ENCODE measurements around the gene MPL.

The MPL gene

DNA sequence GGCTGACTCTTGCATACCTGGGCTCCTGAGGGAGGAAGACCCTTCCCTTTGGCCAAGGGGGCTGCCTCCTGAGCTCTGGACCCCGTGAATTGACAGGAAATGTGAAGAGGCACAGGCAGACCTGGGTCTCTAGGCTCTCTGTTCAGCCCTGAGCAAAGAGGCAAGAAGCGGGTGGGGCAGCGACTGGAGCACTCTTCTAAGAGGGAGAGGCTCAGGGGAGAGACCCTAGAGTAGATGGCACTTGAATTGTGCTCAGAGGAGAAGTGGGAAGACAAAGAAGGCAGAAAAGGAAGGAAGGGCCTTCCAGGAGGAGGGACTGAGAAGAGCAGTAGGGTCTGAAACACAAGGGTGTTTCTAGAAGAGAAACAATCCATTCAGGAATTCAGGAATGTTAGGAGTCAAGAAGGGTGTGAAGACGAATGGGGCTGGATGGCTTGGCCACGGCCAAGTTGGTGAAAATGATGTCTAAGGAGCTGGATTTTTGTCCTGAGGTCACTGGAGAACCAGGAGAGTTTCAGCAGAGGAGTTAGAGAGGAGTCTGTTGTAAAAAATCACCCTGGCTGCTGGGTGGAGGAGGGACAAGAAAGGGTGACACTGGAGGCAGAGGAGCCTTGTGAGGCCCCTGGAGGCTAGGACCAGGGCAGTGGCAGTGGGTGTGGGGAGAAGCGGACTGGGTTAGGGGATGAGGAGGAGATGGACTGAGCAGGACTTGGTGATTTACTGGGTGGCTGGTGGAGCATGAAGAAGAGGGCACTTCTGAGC is 31.5 kb upstream of the MPL start:
- DNase-seq (ENCODE audit: low read depth, low spot score) = no peak

DNA sequence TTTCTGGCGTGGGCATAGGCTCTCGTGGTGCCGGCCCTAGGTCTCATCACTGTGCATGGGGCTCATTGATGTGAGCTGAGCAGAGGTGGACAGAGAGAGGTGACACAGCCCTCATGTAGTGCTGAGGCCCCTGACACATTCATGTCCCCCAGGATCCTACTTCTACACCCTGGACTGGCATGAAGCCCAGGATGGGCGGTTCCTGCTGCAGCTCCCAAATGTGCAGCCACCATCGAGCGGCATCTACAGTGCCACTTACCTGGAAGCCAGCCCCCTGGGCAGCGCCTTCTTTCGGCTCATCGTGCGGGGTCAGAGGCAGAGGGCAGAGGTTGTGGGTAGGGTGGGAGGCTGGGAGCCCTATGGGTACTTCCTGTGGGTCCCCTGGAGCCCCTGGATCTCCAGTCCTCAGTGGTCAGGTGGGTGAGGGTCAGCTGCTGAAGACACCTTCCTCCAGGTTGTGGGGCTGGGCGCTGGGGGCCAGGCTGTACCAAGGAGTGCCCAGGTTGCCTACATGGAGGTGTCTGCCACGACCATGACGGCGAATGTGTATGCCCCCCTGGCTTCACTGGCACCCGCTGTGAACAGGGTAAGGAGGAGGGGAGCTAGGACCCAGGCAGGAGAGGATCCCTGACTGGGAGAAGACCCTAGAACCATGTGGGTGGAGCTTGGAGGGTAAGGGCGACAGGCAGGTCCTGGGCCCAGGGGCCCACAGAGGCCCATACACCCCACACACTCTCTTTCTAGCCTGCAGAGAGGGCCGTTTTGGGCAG is 30.7 kb upstream of the MPL start:
- DNase-seq (ENCODE audit: low read depth, low spot score) = no peak

DNA sequence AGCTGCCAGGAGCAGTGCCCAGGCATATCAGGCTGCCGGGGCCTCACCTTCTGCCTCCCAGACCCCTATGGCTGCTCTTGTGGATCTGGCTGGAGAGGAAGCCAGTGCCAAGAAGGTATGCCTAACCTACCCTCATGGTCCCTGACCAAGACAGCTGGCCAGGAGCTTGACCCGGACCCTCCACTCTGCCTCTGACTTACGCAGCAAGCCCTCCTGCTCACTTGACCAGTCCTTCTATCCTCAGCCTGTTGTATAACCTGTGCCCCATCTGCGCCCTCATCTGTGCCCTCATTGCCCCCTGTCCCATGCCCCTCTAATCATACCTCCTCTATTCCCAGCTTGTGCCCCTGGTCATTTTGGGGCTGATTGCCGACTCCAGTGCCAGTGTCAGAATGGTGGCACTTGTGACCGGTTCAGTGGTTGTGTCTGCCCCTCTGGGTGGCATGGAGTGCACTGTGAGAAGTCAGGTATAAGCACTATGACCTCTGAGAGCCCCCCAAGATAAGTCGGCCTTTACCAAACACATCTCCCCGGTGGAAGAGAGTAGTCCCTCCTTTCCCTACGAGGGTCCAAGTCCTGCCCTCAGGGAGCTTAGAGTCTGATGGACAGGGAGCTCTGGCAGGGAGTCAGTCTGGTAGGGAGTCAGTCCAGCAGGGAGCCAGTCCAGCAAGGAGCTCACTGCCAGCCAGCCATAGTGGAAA is 30.0 kb upstream of the MPL start:
- DNase-seq (ENCODE audit: low read depth, low spot score) = no peak

- DNase-seq (ENCODE audit: low read depth, low spot score) = no peak
Measured at GRCh38 chr1:43308635-43309404, 28.8 kb upstream of the MPL start.

DNA sequence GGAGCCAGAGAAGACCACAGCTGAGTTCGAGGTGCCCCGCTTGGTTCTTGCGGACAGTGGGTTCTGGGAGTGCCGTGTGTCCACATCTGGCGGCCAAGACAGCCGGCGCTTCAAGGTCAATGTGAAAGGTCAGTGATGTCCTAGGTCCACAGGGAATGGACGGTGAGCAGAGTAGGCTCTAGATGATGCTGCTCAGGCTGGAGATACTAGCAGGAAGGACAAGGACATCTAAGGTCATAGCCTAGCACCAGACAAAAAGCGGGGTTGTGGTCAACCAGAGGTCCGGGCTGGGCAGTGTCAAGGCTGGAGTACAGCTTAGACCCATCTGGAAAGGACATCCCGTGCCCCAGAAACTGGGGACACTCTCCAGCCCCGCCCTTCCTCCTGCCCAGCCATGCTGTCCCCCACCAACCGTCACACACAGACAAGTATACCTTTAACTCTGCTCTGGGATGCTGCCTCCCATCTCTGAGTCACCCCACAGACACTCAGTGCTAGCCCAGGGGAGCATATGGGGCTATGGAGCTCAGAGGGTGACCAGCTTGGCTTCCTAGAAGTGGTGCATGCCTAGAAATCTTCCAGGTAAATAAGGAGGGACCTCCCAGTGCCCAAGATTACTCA is 28.1 kb upstream of the MPL start:
- DNase-seq (ENCODE audit: low read depth, low spot score) = no peak

DNA sequence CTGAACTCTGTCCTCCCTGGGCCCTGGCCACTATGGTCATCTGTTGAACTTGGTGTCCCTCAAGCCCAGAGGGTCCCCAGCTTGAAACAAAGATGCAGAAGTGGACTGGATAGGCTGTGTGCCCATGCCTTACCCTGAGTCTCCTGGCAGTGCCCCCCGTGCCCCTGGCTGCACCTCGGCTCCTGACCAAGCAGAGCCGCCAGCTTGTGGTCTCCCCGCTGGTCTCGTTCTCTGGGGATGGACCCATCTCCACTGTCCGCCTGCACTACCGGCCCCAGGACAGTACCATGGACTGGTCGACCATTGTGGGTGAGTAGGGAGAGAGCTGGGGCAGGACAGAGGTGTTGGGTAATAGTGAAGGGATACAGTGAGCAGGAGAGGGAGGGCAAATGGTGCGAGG is 26.1 kb upstream of the MPL start:
- no peak for DNase-seq (ENCODE audit: low read depth, low spot score)

- no peak for DNase-seq (ENCODE audit: low read depth, low spot score)
Measured at GRCh38 chr1:43312212-43312623, 25.4 kb upstream of the MPL start.

- no peak for DNase-seq (ENCODE audit: low read depth, low spot score)
Measured at GRCh38 chr1:43312663-43313515, 24.7 kb upstream of the MPL start.

GRCh38 chr1:43313771-43314170 is 23.8 kb upstream of the MPL start:
- DNase-seq (ENCODE audit: low read depth, low spot score) = no peak

DNA sequence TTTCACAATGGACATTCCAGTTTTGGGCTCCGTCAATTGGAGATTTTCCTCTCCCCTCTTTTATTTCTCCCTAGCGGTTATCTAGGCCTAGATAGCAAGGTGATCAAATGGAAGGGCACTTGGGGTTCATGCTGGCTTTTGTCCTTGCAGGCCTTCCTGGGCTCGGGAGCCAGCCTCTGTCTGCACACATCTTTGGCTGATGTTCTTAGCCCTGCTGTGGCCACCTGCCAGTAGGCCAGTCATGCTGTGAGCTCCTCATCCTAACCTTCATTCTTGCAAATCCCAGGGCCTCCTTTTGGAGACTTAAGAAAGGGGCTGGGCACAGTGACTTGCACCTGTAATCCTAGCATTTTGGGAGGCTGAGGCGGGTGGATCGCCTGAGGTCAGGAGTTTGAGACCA is 23.4 kb upstream of the MPL start:
- DNase-seq (ENCODE audit: low read depth, low spot score) = no peak

GRCh38 chr1:43315481-43315880 is 22.1 kb upstream of the MPL start:
- DNase-seq (ENCODE audit: low read depth, low spot score) = no peak

DNA sequence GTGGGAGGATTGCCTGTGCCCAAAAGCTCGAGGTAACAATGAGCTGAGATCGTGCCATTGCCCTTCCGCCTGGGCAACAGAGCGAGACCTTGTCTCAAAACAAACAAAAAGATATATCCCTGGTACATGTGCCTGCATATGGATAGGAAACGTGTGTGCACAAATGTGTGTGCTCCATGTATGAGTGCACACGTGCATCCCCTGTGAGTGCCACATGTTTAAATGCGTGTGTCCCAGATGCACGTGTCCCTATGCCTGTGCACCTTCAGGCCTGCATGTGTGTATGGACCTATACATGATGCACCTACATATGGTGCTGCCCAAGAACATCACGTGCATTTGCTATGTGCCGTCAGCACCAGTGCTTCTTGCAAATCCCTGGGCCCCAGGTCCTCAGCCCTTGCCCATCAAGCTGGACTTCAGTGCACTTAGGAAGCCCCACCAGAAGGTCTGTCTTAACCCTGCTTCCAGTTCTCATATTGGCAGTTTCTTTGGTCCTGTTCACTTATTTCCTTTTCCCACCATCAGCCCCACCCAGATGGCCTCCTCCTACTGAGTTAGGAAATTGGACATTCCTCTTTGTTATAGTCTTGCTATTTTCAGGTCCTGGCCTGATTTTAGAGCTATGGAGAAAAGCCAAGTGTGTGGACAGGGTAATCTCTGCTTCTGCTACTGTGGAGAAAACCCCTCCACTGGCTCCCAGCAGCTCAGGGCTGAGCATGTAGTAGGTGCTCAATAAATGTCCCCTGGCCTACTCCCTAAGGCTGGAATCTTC is 21.5 kb upstream of the MPL start:
- DNase-seq (ENCODE audit: low read depth, low spot score) = no peak

- DNase-seq (ENCODE audit: low read depth, low spot score) = no peak
Measured at GRCh38 chr1:43316738-43317520, 20.7 kb upstream of the MPL start.

DNA sequence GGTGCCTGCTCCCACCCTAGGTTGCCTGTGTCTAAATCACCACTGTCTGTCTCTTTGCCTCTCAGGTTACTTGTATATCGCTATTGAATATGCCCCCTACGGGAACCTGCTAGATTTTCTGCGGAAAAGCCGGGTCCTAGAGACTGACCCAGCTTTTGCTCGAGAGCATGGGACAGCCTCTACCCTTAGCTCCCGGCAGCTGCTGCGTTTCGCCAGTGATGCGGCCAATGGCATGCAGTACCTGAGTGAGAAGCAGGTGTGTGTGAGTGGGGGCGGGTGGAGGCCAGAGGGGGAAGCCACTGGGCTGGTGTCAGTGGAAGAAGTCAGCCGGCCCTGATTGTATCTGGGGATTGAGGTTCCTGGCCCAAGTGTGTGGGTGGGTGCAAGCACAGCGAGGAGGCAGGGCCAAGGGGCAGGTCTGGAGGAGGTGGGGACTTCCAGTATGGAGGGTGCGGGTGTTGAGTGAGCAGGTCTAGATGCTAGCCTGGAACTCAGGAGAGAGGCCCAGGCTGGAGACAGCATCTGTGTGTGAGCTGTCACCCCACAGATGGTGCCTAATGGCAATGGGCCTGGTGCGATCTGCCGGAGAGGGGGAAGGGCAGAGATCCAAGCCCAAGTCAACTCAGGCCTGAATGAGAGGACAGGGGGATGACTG is 19.7 kb upstream of the MPL start:
- DNase-seq (ENCODE audit: low read depth, low spot score) = no peak

DNA sequence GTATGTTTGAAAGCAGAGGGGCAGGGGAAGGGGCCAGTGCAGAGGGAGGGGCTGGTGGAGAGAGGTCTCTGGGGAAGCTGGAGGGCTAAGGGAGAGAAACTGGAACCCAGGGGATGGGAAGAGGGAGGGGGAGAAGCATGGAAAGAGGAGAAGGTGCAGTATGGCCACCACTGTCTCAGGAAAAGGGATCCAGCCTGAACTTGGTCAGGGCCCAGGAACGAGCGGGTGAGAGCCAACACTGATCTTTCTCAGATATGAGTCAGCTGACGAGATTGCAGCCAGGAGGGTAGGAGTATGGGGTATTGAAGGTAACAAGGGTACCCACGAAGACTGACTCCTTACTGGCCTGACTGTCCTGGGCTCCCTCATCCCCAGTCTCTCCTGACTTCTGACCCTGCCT is 18.8 kb upstream of the MPL start:
- DNase-seq (ENCODE audit: low read depth, low spot score) = no peak

DNA sequence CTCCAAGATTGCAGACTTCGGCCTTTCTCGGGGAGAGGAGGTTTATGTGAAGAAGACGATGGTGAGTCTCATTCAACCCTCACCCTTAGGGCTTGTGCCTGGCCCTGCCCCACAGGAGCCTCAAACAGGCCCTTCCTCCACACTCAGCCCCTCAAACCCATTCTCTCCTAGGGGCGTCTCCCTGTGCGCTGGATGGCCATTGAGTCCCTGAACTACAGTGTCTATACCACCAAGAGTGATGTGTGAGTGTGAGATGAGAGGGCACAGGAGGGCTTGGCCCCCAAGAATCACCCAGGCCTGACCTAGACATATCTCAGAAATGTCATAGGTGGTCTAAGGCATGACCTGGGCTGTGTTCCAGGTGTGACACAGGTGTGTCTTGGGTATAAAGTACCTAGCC is 18.3 kb upstream of the MPL start:
- DNase-seq (ENCODE audit: low read depth, low spot score) = no peak

GRCh38 chr1:43319766-43320165 is 17.9 kb upstream of the MPL start:
- DNase-seq (ENCODE audit: low read depth, low spot score) = no peak

- DNase-seq (ENCODE audit: low read depth, low spot score) = no peak
Measured at GRCh38 chr1:43321331-43321891, 16.2 kb upstream of the MPL start.

Measured in activated naive CD8-positive, alpha-beta T cell treated with anti-CD3 and anti-CD28 coated beads, Interleukin-2, amount 50 U/mL, for 16 hours (primary cell).